Mononuclear cell (primary cell): ENCODE data around the gene TPD52L1. TPM values are rescaled to one million over a fixed set of nuclear protein-coding genes. Genes with fewer than 3 reads are reported as not detected.

Source experiments
- H3K27me3 ChIP-seq: 2 replicates; pipeline ENCODE4 v1.6.0; 2011; ENCODE audit warnings: low read length, control low read depth; ENCODE audit not compliant: insufficient read depth
- H3K4me1 ChIP-seq: 2 replicates; pipeline ENCODE4 v1.5.1; 2011; ENCODE audit warnings: mild to moderate bottlenecking, low read length, control low read depth; ENCODE audit not compliant: insufficient read depth
- H3K4me3 ChIP-seq: 2 replicates; pipeline ENCODE4 v1.5.1; 2011; ENCODE audit warnings: mild to moderate bottlenecking, low read length, moderate library complexity
- H3K9me3 ChIP-seq: 2 replicates; pipeline ENCODE4 v1.5.1; 2011; ENCODE audit warnings: low read depth, mild to moderate bottlenecking, control low read depth, low read length
- total RNA-seq: library from RNA; depleted of rRNA; stranded (reverse); fragments of >200 nt; gene quantifications from one replicate; pipeline ENCODE4 v1.2.3, GENCODE V29; 2012

The TPD52L1 gene
- total RNA-seq, 1 donor, result 0.31 TPM

DNA sequence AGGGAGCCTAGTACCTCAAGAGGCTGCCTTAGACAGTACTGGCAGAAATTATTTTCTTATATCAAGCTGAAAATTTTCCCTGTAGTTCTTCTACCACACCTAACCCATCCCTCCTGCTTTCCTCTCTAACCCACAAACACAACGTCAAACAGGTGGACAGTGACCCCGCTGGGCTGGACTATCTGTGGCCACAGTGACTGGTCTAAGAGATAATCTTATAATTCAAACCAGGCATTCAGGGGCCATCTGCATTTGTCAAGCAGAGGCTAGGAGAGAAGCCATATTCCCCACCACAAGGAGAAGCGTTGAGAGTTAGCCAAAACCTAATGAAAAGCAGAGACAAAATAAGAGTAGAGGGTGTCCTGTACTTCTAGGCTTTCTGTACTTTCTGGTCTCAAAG, 140.0 kb downstream of the TPD52L1 start:
- no peaks in the 10 kb centered on the region for H3K27me3 ChIP-seq
- no peaks in the 10 kb centered on the region for H3K9me3 ChIP-seq
- no peak overlapping the region for H3K4me3 ChIP-seq
- no peaks in the 10 kb centered on the region for H3K4me1 ChIP-seq

- Histone ChIP-seq H3K4me1 (no peaks in the 10 kb centered on the region), H3K27me3 (no peaks in the 10 kb centered on the region), H3K4me3 (no peak overlapping the region), H3K9me3 (no peaks in the 10 kb centered on the region)
Observed at GRCh38 chr6:125294036-125294435, 140.5 kb downstream of the TPD52L1 start.

GRCh38 chr6:125294925-125295324, 141.4 kb downstream of the TPD52L1 start:
- Histone ChIP-seq H3K27me3 (no peaks in the 10 kb centered on the region), H3K9me3 (no peaks in the 10 kb centered on the region), H3K4me3 (no peak overlapping the region), H3K4me1 (peaks cover 3% of the 10 kb centered on the region)

DNA sequence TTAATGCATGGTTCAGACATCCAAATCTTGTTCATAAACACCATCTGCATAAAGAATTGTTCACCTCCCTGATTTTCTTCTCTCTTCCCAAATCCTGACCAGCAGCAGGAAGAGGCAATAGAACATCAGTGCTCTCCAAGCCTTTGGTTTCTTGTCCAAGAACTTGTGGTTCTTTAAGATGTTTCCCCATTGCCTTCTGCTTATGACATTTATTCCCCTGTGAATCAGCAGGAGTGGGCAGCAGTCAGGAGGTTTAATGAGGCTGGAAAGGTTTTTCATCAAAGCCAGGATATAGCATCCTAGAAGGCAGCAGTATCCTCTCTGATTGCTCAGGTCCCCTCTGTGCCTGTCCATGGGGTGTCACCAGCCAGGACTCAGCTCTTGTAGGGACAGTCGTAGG, 142.9 kb downstream of the TPD52L1 start:
- Histone ChIP-seq H3K9me3 (no peaks in the 10 kb centered on the region), H3K27me3 (no peaks in the 10 kb centered on the region), H3K4me3 (no peak overlapping the region), H3K4me1 (peaks cover 16% of the 10 kb centered on the region)

DNA sequence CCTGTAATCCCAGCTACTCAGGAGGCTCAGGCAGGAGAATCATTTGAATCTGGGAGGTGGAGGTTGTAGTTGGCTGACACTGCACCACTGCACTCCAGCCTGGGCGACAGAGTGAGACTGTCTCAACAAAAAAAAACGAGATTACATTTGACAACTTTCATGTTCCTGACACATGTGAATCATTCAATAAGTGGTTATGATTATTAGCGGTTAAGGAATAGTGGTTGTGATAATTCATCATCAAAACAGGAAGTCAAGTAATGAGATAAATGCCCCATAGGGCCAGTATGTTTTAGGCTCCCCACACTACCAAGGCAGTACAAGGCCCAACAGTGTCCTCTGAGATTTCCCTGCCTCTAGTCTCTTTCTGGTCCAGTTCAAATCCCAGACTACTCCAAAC, 145.7 kb downstream of the TPD52L1 start:
- Histone ChIP-seq H3K4me3 (no peak overlapping the region), H3K9me3 (no peaks in the 10 kb centered on the region), H3K4me1 (peaks cover 27% of the 10 kb centered on the region), H3K27me3 (no peaks in the 10 kb centered on the region)

DNA sequence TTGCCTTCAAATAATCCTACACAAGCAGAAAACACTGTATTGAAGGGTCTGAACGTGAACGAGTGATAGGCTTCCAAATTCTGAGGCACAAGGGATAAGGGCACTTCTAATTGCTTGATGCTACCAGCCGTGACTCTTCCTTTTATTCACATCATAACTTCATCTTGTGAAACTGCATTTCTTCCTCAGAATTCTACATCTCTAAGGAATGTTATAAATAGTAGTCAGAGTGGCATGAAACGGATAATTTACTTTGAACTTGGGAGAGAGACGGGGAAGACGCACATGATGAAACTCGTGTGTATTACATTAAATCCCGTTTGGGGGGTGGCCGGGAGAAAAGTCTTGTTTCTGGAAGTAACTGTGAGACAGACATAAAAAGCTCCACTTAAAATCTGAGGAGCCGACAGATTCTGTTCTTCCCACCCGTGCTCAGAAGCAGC, 147.4 kb downstream of the TPD52L1 start:
- no peaks in the 10 kb centered on the region for H3K9me3 ChIP-seq
- peak overlapping the region; percentile 62 for H3K4me3 ChIP-seq
- H3K4me1 ChIP-seq, result peaks cover 27% of the 10 kb centered on the region
- H3K27me3 ChIP-seq, result no peaks in the 10 kb centered on the region

- no peaks in the 10 kb centered on the region for H3K27me3 ChIP-seq
- H3K9me3 ChIP-seq, result no peaks in the 10 kb centered on the region
- H3K4me3 ChIP-seq, result peak within 1 kb of the TSS; percentile 62
- H3K4me1 ChIP-seq, result peaks cover 27% of the 10 kb centered on the region
Observed at GRCh38 chr6:125301435-125302391, 148.1 kb downstream of the TPD52L1 start, which contains the start of gene HDDC2. HDDC2 (minus strand) TSS chr6:125301967; CDS start chr6:125301932, 35 bp downstream.

- H3K9me3 ChIP-seq, result no peaks in the 10 kb centered on the region
- no peak overlapping the region for H3K4me3 ChIP-seq
- H3K27me3 ChIP-seq, result peaks cover 3% of the 10 kb centered on the region
- peaks cover 27% of the 10 kb centered on the region for H3K4me1 ChIP-seq
Observed at GRCh38 chr6:125302840-125303511, 149.4 kb downstream of the TPD52L1 start.

DNA sequence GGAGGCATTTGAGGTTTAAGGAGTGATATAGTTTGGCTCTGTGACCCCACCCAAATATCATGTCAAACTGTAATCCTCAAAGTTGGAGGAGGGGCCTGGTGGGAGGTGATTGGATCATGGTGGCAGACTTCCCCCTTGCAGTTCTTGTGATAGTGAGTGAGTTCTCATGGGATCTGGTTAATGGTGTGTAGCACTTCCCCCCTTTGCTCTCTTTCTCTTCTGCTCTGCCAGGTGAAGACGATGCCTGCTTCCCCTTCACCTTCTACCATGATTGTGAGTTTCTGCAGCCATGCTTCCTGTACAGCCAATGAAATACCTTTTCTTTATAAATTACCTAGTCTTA, 149.9 kb downstream of the TPD52L1 start:
- Histone ChIP-seq H3K4me3 (no peak overlapping the region), H3K27me3 (peaks cover 5% of the 10 kb centered on the region), H3K4me1 (peaks cover 27% of the 10 kb centered on the region), H3K9me3 (no peaks in the 10 kb centered on the region)

- Histone ChIP-seq H3K4me1 (peaks cover 23% of the 10 kb centered on the region), H3K27me3 (peaks cover 5% of the 10 kb centered on the region), H3K9me3 (no peaks in the 10 kb centered on the region), H3K4me3 (no peak overlapping the region)
Observed at GRCh38 chr6:125304970-125305660, 151.5 kb downstream of the TPD52L1 start.

DNA sequence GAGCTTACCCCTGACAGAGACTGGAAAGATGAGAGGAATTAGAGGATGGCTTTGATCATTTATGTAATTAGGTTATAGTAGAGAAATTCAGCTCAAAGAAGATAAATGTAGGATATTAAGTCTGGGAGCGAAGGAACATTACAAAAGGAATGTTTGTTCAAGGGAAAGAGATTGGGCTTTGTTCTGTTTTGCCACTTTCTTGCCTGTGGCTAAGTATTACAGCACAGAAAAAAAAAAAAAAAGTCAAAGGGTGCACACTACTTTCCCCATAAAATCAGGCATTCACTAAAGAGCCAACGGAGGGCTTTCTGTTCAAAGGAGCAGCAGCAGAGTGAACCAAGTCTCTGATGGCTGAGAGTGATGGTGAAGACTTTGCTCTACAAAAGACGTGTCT, 153.2 kb downstream of the TPD52L1 start:
- no peaks in the 10 kb centered on the region for H3K9me3 ChIP-seq
- H3K4me3 ChIP-seq, result no peak overlapping the region
- H3K27me3 ChIP-seq, result peaks cover 5% of the 10 kb centered on the region
- peaks cover 12% of the 10 kb centered on the region for H3K4me1 ChIP-seq

DNA sequence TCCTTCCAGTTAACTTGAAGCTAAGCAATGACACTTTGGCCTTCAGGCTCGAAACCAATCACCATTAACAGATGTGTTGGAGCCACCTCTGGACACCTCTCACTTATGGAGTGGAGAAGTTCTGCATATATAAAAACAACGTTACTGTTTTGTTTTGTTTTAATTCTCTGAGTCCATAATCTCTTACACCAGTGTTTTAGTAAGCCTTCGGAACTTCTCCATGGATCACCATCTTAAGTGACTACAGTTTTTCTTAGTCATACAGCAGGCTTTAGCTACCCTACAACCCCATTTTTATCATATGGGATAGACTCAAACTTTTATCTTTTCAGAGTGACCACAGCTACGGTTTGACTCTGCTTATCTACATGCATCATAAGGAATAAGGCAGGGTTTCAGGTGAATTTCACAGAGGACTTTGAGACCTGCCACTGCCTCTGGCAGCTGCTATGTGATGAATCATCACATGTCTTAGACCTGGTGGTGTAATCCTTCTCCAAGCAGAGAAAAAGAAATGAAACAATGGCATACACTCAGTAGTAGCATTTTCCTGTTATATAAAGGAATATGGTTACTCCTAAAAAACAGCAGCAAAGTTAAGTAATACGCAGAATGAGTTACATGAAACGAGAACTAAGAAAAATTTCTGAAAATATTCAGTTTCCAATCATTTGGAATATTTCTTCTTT, 153.7 kb downstream of the TPD52L1 start:
- peaks cover 8% of the 10 kb centered on the region for H3K27me3 ChIP-seq
- H3K9me3 ChIP-seq, result no peaks in the 10 kb centered on the region
- H3K4me3 ChIP-seq, result no peak overlapping the region
- H3K4me1 ChIP-seq, result peaks cover 7% of the 10 kb centered on the region

DNA sequence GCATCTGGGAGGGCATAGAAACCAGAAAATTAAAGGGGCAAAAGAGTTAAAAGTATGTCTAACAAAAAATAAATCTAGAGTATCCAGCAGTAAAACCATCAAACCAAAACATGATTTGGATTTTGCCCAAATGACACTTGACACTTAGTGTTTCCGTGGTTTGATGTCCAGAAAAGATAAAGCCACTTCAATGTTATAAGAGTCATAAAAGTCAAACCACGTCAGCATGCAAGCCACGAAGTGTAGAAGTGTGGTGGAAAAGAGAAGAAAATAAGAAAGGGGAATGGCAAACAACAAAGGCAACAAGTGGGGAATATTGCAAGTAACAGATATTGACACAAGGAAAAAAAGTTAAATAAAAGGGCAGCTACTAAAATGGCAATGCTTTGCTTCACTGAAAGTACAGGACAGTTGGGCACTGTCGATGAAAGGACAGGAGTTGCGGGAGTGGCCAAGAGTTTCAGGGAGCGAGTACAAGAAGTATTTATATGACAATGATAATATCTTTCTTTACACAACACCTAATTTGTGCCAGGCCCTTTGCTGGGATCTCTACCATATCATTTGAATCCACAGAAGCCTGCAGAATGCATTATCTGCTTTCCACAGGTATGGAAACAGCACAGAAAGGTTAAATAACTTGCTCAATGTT, 154.5 kb downstream of the TPD52L1 start:
- Histone ChIP-seq H3K4me3 (no peak overlapping the region), H3K27me3 (peaks cover 8% of the 10 kb centered on the region), H3K4me1 (peaks cover 5% of the 10 kb centered on the region), H3K9me3 (no peaks in the 10 kb centered on the region)

- no peak overlapping the region for H3K4me3 ChIP-seq
- H3K4me1 ChIP-seq, result no peaks in the 10 kb centered on the region
- peaks cover 9% of the 10 kb centered on the region for H3K27me3 ChIP-seq
- no peaks in the 10 kb centered on the region for H3K9me3 ChIP-seq
Observed at GRCh38 chr6:125310994-125311649, 157.5 kb downstream of the TPD52L1 start.
